HepG2 (cell line): ENCODE data around the gene CELSR2. TPM values are rescaled to one million over a fixed set of nuclear protein-coding genes. Genes with fewer than 3 reads are reported as not detected.

ENCODE experiments used
- BRF2 ChIP-seq: sonication (generic); formaldehyde crosslinking; IDR thresholded peaks from 2 replicates; pipeline ENCODE4 v1.8.1; 2022; ENCODE audit warnings: mild to moderate bottlenecking, missing genetic modification reagents
- FOSL1 ChIP-seq: sonication (generic); formaldehyde crosslinking; IDR thresholded peaks from 2 replicates; pipeline ENCODE4 v1.9.0; 2021; ENCODE audit warnings: missing genetic modification reagents, borderline replicate concordance
- FUBP1 ChIP-seq: sonication (generic); formaldehyde crosslinking; IDR thresholded peaks from 2 replicates; pipeline ENCODE4 v1.5.1; 2020; ENCODE audit warnings: missing genetic modification reagents, mild to moderate bottlenecking, borderline replicate concordance
- GLI4 ChIP-seq: sonication (generic); formaldehyde crosslinking; IDR thresholded peaks from 2 replicates; pipeline ENCODE4 v1.5.1; 2020; ENCODE audit warnings: missing genetic modification reagents, mild to moderate bottlenecking, moderate library complexity, borderline replicate concordance
- HDAC6 ChIP-seq: fragments of 200-600 bp; sonication (generic); IDR thresholded peaks from 2 replicates; pipeline ENCODE4 v1.7.0; 2017; ENCODE audit warnings: mild to moderate bottlenecking, antibody characterized with exemption, low read length, low read depth
- HHEX ChIP-seq: IDR thresholded peaks from 2 replicates; pipeline ENCODE4 v1.6.1; 2016; ENCODE audit warnings: control low read depth
- KDM1A ChIP-seq: IDR thresholded peaks from 2 replicates; pipeline ENCODE4 v1.6.1; 2016; ENCODE audit warnings: missing compliant biosample characterization
- MAFK ChIP-seq, 2 experiments: IDR thresholded peaks in 1 of 2; conservative IDR thresholded peaks in 1 of 2; 2 replicates each; pipeline ENCODE4 v1.6.1; 2011; ENCODE audit warnings: improper control_type of control experiment in 2 of 2, low read length in 2 of 2
- MBD4 ChIP-seq: IDR thresholded peaks from 2 replicates; pipeline ENCODE4 v1.6.1; 2012; ENCODE audit warnings: low read length, inconsistent platforms, borderline replicate concordance
- MTA1 ChIP-seq: sonication (generic); formaldehyde crosslinking; IDR thresholded peaks from 2 replicates; pipeline ENCODE4 v1.4.0; 2020; ENCODE audit warnings: missing genetic modification reagents, mild to moderate bottlenecking, borderline replicate concordance
- MYPOP ChIP-seq: sonication (generic); formaldehyde crosslinking; IDR thresholded peaks from 2 replicates; pipeline ENCODE4 v1.8.1; 2023; ENCODE audit warnings: mild to moderate bottlenecking, moderate library complexity, missing genetic modification reagents
- NCOA2 ChIP-seq: sonication (generic); formaldehyde crosslinking; IDR thresholded peaks from 2 replicates; pipeline ENCODE4 v1.8.0; 2022; ENCODE audit warnings: inconsistent platforms
- NR2F6 ChIP-seq, 2 experiments: IDR thresholded peaks; 2 replicates each; pipeline ENCODE4 v1.6.1; 2016; ENCODE audit warnings: antibody characterized with exemption in 1 of 2, mild to moderate bottlenecking in 1 of 2
- RARG ChIP-seq: sonication (generic); formaldehyde crosslinking; IDR thresholded peaks from 2 replicates; pipeline ENCODE4 v1.4.0; 2020; ENCODE audit warnings: low read depth, mild to moderate bottlenecking, missing genetic modification reagents
- RBFOX2 ChIP-seq: fragments of 200-400 bp; formaldehyde crosslinking; IDR thresholded peaks from 2 replicates; pipeline ENCODE4 v1.6.1; 2017; ENCODE audit warnings: low read depth, mild to moderate bottlenecking, low read length
- RXRB ChIP-seq: IDR thresholded peaks from 2 replicates; pipeline ENCODE4 v1.6.1; 2016; ENCODE audit warnings: borderline replicate concordance, missing genetic modification reagents, missing compliant biosample characterization
- SMYD3 ChIP-seq: sonication (generic); formaldehyde crosslinking; IDR thresholded peaks from 2 replicates; pipeline ENCODE4 v1.8.1; 2023; ENCODE audit warnings: mild to moderate bottlenecking, missing genetic modification reagents
- SNRNP70 ChIP-seq: fragments of 200-400 bp; formaldehyde crosslinking; IDR thresholded peaks from 2 replicates; pipeline ENCODE4 v1.6.1; 2017; ENCODE audit warnings: mild to moderate bottlenecking, low read depth, low read length, moderate library complexity
- SUZ12 ChIP-seq: fragments of 150-350 bp; IDR thresholded peaks from 2 replicates; pipeline ENCODE4 v1.6.1; 2014; ENCODE audit warnings: low read depth, low read length
- TBL1XR1 ChIP-seq: fragments of 150-350 bp; IDR thresholded peaks from 2 replicates; pipeline ENCODE4 v1.6.1; 2014; ENCODE audit warnings: borderline replicate concordance, low read length; ENCODE audit not compliant: partially characterized antibody
- TBX2 ChIP-seq: sonication (generic); formaldehyde crosslinking; IDR thresholded peaks from 2 replicates; pipeline ENCODE4 v1.5.0; 2020; ENCODE audit warnings: missing genetic modification reagents, mild to moderate bottlenecking, borderline replicate concordance
- XRCC5 ChIP-seq: fragments of 200-400 bp; formaldehyde crosslinking; optimal IDR thresholded peaks from 2 replicates; pipeline ENCODE3; 2017; ENCODE audit warnings: mild to moderate bottlenecking, low read length
- ZBTB7A ChIP-seq: sonication (generic); formaldehyde crosslinking; IDR thresholded peaks from 2 replicates; pipeline ENCODE4 v1.8.0; 2022; ENCODE audit warnings: mild to moderate bottlenecking, missing genetic modification reagents
- ZMYM4 ChIP-seq: sonication (generic); formaldehyde crosslinking; IDR thresholded peaks from 2 replicates; pipeline ENCODE4 v1.8.1; 2023; ENCODE audit warnings: mild to moderate bottlenecking, missing genetic modification reagents
- ZNF264 ChIP-seq: sonication (generic); formaldehyde crosslinking; IDR thresholded peaks from 2 replicates; pipeline ENCODE4 v1.4.0; 2020; ENCODE audit warnings: missing genetic modification reagents
- ZNF30 ChIP-seq: sonication (generic); formaldehyde crosslinking; IDR thresholded peaks from 2 replicates; pipeline ENCODE4 v1.5.0; 2020; ENCODE audit warnings: mild to moderate bottlenecking, missing genetic modification reagents
- ZNF331 ChIP-seq: sonication (generic); formaldehyde crosslinking; IDR thresholded peaks from 2 replicates; pipeline ENCODE4 v1.4.0; 2020; ENCODE audit warnings: missing genetic modification reagents
- ZNF850 ChIP-seq: sonication (generic); formaldehyde crosslinking; conservative IDR thresholded peaks from 2 replicates; pipeline ENCODE4 v1.9.0; 2021; ENCODE audit warnings: mild to moderate bottlenecking, missing genetic modification reagents
- polyA plus RNA-seq, 8 experiments: library from polyadenylated mRNA; depleted of rRNA in 3 of 8; stranded (reverse) in 7 of 8; unstranded in 1 of 8; fragments of >200 nt; fragmentation: Illumina TruSeq in 4 of 8; extraction: Trizol in 4 of 8; gene quantifications; 2 replicates each; pipeline versions ENCODE4 v1.2.1 to v1.2.3, GENCODE V29; 2011 to 2016; ENCODE audit warnings: low read depth in 4 of 8, missing spikeins in 1 of 8, mixed read lengths in 1 of 8; ENCODE audit not compliant: insufficient read depth in 1 of 8
- total RNA-seq, 5 experiments: library from RNA; depleted of rRNA; stranded (reverse); fragments of >200 nt; fragmentation: Illumina TruSeq; extraction: Trizol; gene quantifications; 2 replicates each; pipeline ENCODE4 v1.2.3, GENCODE V29; 2016; ENCODE audit warnings: low read depth in 1 of 5

Gene CELSR2
- total and polyA plus RNA-seq, 2 of the 13 experiments (the other 11 are each of a cell fraction or from before 2014, with no cell fraction given) = 4.0 to 6.6 TPM

- TF ChIP-seq MAFK (conservative IDR thresholded peaks at IDR 0.05 in 1 of 2, IDR thresholded peaks at IDR 0.05 in 1 of 2; ENCODE audit: low read length in 2 of 2) (no peak), ZNF264 (CRISPR knock-in tag) (peak; percentile 53; the same call in 1 of the 2 replicates), ZNF331 (CRISPR knock-in tag) (peak; percentile 13; the same call in 1 of the 2 replicates), ZNF30 (CRISPR knock-in tag) (no peak), HDAC6 (no peak), RXRB (CRISPR knock-in tag) (no peak), NR2F6 (IDR thresholded peaks at IDR 0.05) (no peak), NR2F6 (CRISPR knock-in tag; IDR thresholded peaks at IDR 0.05) (no peak), HHEX (no peak), MTA1 (peak; percentile 38; the same call in 1 of the 2 replicates), FOSL1 (no peak), MYPOP (peak; percentile 11; the same call in 1 of the 2 replicates), TBL1XR1 (no peak), ZNF850 (no peak), FUBP1 (CRISPR knock-in tag) (no peak), NCOA2 (CRISPR knock-in tag) (no peak), KDM1A (no peak), MBD4 (no peak), ZBTB7A (no peak), ZMYM4 (no peak), RBFOX2 (peak; percentile 83), SMYD3 (CRISPR knock-in tag) (no peak), SNRNP70 (no peak), XRCC5 (peak; percentile 12), SUZ12 (no peak), RARG (CRISPR knock-in tag) (no peak), BRF2 (CRISPR knock-in tag) (no peak), TBX2 (CRISPR knock-in tag) (peak; percentile 45; the same call in 1 of the 2 replicates), GLI4 (no peak)
Observed at GRCh38 chr1:109213824-109214693, 35.3 kb upstream of the CELSR2 start, which contains the start of gene SARS1 (continued).
